HG02852 (cell line): ENCODE measurements around the gene PPP6R3.
"Not testable (repeated sequence)": the region's sequence is repeated elsewhere in the genome, so short reads cannot be mapped to it uniquely, and the experiment has no call there.

Experiments
- ATAC-seq: cut with Tn5 transposase; IDR thresholded peaks from one replicate; pipeline ENCODE4 v1.9.1; 2021; ENCODE audit warnings: mild to moderate bottlenecking, moderate library complexity; ENCODE audit not compliant: unreplicated experiment

PPP6R3 gene

DNA sequence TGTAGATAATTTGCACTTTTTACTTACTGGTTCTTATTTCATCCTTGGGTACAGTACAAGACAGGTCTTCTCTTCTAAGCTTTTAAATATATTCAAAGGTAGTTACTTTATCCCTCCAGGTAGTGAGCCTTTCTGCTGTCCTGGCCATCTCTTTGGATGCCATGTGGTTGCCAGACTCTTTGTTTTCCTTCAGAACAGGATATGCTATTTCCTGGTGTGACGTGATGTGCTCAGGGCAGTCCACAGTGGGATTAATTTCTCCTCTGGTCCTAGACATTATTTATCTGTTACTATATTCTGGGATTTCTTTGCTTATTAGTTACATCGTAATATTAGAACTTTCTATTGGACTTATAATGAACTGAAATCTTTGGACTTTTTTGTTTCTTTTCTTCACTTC is 63.7 kb downstream of the PPP6R3 start:
- no peak for ATAC-seq

DNA sequence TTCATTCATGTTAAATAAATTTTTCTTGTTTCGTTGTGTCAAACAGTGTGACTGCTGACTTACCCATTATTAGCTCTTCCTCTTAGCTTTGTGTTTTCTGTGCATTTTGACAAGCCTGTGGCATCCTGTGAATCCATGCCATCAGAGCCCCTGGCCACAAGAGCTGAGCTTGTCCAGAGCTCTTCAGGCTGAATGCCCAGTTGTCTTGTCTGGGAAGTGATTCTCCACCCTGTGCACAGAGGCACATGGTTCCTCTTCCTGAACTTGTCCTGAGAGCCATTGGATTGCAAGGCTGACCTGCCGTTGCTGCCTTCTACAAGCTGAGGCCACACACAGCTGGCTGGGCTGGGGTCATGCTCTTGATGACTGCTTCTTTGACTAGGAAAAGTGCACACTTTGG is 64.1 kb downstream of the PPP6R3 start:
- ATAC-seq, result no peak

DNA sequence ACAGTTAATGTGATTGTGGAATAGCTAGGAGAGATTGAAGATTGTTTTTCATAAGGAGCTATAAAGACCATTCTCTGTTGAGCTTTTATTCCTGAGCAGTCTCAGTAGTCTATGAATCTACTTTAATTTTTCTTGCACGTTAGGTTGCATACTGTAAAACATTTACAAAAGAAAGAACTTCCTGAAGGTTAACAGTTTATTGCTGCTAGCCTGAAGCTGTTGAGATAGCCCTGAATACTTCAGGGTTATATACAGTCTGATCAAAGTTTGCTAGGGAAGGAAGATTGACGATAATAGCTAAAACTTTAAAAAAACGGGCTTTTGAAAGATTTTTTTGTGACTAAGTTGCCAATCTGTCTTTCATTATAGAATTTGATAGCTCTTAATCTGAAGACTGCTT is 64.8 kb downstream of the PPP6R3 start:
- no peak for ATAC-seq

DNA sequence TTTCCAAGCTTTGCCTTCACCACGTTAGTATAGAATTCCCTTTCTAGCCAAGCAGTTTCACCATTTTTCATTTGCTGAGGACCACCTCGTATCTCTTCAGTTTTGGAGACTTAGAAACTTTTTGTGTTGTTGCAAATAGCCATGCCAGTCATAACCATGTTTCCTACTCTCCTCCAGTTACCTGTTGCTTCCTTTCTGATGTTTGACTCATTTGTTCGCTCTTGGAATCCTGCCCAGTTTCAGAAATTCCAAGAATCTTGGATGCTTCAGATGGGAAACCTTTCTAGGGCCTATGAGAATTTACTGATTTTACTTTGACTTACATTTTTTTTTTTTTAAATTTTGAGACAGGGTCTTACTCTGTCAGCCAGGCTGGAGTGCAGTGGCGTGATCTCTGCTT is 65.4 kb downstream of the PPP6R3 start:
- ATAC-seq, result no peak

GRCh38 chr11:68527585-68527984 is 67.0 kb downstream of the PPP6R3 start:
- ATAC-seq, result no peak

DNA sequence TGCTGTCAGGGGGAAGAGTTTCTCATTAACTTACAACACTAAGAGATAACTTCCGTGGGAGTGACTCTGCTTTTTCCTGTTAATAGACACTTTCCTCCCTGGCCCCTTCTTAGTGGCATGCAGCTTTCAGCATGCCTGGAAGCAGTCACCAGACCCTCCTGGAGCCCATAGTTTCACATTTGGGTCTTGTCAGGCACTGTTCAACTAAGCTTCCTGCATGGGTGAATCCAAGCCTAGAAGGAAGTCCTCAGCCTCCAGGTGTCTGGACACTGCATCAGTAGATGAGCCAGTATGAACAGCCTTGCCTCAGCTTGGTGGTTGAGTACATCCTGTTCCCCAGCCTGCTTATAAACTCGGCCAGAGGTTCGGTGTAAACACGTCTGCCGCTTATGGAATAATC is 68.1 kb downstream of the PPP6R3 start:
- no peak for ATAC-seq

DNA sequence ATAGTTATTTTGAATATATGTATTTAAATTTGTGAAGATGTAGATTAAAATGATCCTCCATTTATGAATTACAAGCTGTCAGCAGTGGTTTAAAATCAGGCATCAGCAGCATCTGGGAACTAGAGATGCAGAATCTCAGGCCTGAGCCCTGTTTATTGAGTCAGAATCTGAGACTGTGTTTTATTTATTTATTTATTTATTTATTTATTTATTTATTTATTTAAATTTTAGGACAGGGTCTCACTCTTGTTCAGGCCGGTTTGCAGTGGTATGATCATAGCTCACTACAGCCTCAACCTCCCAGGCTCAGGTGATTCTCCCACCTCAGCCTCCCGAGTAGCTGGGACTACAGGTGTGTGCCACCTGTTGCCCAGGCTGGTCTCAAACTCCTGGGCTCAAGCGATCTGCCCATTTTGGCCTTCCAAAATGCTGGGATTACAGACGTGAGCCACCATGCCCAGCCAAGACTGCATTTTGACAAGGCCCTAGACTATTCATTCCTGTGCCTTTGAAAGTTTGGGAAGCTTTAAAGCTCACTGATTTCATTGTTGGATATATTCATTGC is 70.7 kb downstream of the PPP6R3 start:
- no peak for ATAC-seq

DNA sequence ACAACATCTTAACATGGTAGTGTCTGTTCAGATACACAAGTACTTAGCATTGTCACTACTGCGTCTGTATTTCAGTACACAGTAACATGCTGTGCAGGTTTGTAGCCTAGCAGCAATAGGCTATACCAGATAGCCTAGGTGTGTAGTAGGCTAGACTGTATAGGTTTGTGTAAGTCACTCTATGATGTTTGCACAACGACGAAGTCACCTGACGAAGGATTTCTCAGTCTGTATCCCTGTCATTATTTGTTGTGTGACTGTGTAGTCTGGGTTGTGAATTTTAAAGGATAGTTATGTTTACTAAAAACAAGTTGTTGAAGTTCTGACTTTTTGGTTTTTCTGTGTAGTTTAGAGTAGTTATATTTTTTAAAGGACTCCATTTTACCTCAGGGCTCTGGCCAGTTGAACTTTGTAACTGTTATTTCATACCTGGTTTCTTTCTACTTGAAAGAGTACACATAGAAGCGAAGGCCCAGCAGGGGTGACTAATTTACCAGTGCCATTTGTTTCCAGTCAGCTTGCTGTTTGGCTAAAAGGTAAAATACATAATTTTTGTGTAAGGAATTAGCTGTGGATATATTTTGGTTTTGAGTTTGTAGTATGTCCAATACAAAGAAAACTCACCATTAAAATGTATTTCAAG is 72.3 kb downstream of the PPP6R3 start:
- ATAC-seq, result no peak

DNA sequence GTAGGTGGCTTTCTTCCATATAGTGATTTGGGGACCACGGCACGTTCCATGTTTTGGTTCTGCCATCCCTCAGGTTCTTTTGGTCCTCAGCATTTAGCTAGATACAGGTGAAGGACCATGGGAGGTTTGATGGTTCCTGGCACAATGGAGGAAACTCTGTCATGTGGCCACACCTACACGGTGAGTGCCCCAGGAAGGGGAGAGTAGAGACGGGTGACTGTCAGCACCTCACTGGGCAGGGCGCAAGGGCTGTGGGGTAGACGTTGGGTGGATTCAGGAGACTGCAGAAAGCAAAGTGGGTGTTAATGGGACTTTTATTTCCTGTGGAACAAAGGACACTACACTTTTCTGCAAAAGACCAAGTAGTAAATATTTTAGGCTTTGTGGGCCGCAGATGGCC is 73.4 kb downstream of the PPP6R3 start:
- ATAC-seq, result no peak

GRCh38 chr11:68535098-68535497 is 74.5 kb downstream of the PPP6R3 start:
- no peak for ATAC-seq

DNA sequence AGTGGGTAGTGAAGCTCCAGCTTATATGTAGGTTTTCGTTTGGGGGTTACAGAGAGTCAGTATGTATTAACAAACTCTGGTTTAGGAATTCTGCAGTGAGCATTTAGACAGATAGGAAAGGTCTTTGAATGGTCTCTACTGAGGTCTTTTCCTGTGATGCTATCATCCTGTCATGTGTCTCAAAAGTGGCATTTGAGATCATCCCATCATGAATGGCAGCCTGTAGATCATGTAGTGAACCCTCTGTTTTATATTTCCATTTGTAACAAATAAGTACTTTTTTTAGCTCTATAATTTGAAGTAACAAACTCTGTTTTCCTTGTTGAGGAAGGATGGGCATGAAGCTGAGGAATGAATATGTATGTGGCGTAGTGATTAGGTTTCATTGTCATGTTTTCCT is 76.2 kb downstream of the PPP6R3 start:
- no peak for ATAC-seq

- no peak for ATAC-seq
Observed at GRCh38 chr11:68538025-68538424, 77.5 kb downstream of the PPP6R3 start.

DNA sequence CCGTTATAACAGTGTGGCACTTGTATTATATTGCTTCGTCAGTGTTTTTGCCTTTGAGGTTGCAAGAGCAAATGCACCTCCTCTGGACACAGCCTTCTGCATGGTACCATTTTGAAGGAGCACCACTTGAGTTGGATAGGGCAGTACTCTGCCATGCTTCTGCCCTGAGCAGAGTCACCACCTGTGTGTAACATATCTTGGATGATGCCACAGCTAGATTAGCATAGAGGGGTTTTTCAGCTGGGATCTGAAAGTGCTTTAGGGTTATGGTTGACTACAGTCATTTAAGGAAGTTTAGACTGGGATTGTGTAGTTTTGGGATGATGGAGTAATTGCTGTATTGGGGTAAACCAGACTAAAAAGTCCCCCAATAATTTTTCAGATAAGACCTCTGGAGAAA is 78.8 kb downstream of the PPP6R3 start:
- no peak for ATAC-seq

DNA sequence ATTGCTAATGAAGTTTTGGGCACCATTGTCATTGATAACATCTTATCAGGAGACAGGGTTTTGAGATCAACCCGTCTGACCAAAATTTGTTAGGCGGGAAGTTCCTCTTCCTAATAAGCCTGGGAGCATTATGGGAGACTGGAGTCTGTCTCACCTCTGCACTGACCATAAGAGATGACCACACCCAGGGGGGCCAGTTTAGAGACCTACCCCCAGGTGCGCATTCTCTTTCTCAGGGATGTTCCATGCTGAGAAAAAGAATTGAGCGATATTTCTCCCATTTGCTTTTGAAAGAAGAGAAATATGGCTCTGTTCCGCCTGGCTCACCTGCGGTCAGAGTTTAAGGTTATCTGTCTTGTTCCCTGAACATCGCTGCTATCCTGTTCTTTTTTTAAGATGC is 80.0 kb downstream of the PPP6R3 start:
- not testable (repeated sequence) for ATAC-seq

DNA sequence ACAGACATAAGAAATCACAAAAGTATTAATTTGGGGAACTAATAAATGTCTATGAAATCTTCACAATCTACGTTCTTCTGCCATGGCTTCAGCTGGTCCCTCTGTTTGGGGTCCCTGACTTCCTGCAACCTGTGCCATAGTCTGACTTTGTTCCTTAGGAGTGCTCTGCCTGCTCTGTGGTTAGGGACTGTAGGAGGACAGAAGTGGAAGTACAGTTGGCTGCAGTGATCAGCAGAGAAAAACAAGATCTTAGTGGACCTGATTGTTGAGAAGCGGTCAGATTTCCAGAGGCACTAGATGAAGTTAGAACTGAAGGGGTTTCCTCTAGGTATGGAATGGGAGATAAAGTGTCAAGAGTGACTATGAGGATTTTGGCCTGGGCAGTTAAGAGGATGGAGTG is 80.6 kb downstream of the PPP6R3 start:
- ATAC-seq, result no peak

GRCh38 chr11:68541991-68542390 is 81.4 kb downstream of the PPP6R3 start:
- ATAC-seq, result no peak

DNA sequence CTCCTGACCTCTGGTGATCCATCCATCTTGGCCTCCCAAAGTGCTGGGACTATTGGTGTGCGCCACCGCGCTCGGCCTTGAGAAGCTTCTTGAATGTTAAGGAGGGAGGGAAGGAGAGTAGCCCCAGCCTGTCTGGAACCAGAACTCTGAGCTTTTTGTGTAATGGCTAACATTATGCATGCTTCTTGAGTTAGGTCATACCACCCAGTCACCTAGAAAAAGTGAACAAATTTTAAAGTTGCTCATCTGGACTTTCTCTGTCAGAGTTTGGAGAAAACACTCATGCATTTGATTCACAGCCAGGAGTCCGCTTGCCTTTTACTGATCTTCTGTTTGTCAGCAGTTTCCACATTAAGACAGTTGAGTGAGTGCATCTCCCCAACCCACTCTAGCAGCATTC is 82.1 kb downstream of the PPP6R3 start:
- no peak for ATAC-seq

DNA sequence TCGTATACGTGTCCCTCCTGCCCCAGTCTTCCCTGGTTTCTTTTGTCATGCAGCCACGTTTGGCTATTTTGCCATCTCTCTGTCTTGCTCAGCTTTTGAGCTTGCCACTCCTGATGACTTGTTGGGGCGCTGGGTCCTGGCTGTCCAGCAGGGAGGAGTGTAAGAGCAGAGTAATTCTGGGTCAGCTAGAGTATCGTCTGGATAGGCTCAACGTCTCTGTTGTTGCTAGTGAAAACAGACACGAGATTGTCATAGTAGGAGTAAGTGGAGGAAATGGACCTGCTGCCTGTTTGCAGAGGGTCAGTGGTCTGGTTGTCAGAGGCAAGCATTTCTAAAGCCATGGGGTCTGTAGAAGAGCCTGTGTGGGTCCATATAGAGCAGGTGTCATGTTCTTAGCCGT is 83.0 kb downstream of the PPP6R3 start:
- no peak for ATAC-seq

DNA sequence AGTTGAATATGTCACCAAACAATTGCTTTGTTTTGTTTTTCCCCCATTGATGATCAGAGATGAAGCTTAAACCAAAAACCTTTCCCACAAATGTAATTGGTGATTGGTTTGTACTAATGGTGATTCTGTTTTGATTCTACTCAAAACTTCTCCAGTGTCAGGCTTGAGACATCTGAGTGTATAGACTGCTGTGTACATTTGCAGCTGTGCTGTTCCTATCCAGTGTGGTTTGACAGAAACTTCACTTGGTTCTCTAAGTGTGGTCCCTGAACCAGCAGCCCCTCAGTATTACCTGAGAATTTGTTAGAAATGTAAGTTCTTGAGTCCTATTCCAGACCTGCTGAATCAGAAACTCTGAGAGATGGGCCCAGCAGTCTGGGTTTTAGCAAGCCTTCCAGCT is 84.8 kb downstream of the PPP6R3 start:
- ATAC-seq, result no peak

DNA sequence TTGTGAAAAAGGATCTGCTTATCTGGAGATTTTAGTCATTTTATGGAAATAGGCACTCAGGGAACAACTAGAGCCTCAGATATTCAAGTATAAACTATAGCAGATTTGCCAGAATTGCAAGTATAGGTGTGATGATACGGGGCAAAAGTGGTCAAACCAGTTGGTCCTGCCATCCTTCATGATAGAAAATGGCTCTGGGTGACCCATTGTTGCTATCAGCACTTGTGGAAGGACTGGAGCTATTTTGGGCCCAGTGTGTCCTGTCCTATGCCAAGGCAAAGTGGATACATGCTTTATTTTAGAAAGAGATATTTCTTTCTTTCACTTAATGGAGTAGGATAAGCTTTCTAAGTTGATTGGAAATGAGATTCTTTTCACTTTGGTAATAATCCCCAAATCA is 85.2 kb downstream of the PPP6R3 start:
- ATAC-seq, result no peak

- ATAC-seq, result no peak
Observed at GRCh38 chr11:68546555-68546954, 86.0 kb downstream of the PPP6R3 start.

DNA sequence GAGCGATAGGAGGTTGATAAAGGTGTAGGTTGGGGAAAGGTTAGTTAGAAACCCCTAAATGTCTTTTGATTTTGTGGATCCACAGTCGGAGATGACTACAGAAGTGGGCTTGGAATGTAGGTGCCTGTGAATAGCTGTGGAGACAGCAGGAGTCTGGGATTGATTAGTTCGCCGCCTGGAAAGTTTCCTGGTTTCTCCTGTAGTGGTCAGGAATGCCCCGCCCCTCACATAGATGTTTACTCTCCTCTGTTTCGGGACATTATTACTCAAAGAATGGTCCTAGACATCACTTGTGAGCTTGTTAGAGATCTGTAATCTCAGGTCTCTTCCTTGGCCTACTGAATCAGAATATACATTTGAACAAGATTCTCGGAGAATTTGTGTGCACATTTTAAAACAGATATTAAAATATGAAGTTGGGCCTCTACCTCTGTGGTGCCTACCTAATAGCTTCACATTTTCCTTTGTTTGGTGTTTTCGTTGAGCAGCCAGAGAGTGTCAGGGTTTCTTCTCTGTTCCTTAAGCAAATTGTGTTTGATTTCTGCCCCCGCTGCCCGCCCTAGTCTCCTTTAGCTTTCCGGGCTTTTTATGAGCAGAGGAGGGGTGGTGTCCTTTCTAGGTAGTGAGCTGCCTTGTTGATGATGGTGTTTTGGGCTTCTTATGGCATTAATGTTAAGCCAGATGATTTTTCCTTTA is 89.4 kb downstream of the PPP6R3 start:
- no peak for ATAC-seq

- no peak for ATAC-seq
Observed at GRCh38 chr11:68550485-68550817, 89.9 kb downstream of the PPP6R3 start.
